Measurements from ENCODE around the gene PODN. TPM values are rescaled to one million over a fixed set of nuclear protein-coding genes. Genes with fewer than 3 reads are reported as not detected.

The PODN gene
- total and polyA plus RNA-seq, 2 of the 4 experiments (the other 2 are of a cell fraction), result 0.54 to 6.2 TPM

DNA sequence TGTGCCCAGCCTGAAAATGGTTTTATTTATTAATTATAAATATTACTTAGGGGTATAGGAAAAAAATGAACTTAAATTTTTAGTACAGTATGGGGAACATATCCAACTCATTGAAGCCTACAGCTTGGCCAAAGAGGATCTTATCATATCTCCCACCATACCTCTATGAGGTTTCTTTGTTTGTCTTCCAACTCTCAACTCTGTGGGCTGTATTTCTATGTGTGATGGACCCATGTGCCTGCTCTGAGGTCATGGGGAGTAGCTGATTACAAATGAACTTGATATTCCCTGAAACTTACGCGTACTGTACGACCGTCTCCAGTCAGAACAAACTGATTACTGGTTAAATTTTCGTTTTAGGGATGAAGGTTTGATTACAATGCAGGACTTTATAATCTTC, 41.4 kb upstream of the PODN start:
- H3K9me1 ChIP-seq (ENCODE audit: insufficient read depth, low read length), result peaks cover 3% of the 10 kb centered on the region
- in situ Hi-C loops (cut with MboI; ENCODE audit: low sequenced_read_pairs) (no loop called here), intact Hi-C loops (cut with micrococcal nuclease) (no loop called here), dilution Hi-C loops (cut with HindIII; ENCODE audit: low sequenced_read_pairs, unreplicated experiment) (no loop called here)
- no peak overlapping the region for H2BK15ac ChIP-seq (ENCODE audit: low read depth, low read length)
- ATAC-seq (ENCODE audit: low read depth) (no peak), DNase-seq (no peak)
- no CpG with 5 or more reads among the region's 5 CpGs for WGBS, 2 experiments (ENCODE audit: extremely low coverage in 2 of 2, insufficient read length in 1 of 2)
- H3K9ac ChIP-seq (ENCODE audit: low read depth, low read length), result no peak overlapping the region
- peaks cover 37 to 76% of the 10 kb centered on the region in 2 experiments for H3K79me1 ChIP-seq (ENCODE audit: low read depth in 1 of 2, low read length in 2 of 2)
- H2AK9ac ChIP-seq (replicated peaks; ENCODE audit: low read depth, low read length, poor library complexity), result no peak overlapping the region
- no peaks in the 10 kb centered on the region for H3K27me3 ChIP-seq (ENCODE audit: control insufficient read depth, insufficient read depth, low read length)
- H2BK20ac ChIP-seq (ENCODE audit: low read depth, low read length), result no peak overlapping the region
- ChIA-PET CTCF (no interaction called here), POLR2A (ENCODE audit: unreplicated experiment) (no interaction called here)
- no peak overlapping the region for H3K4ac ChIP-seq (ENCODE audit: low read depth, low read length)
- no peak overlapping the region for H3K4me3 ChIP-seq (ENCODE audit: insufficient read depth, low read depth, low read length)
- no peak overlapping the region for H2AK5ac ChIP-seq (ENCODE audit: low read depth, low read length)
- no peak overlapping the region for H4K91ac ChIP-seq (ENCODE audit: insufficient read depth, low read depth, low read length)
- no peak overlapping the region for H2BK5ac ChIP-seq (ENCODE audit: low read depth, low read length, poor library complexity, severe bottlenecking)
- H3K36me3 ChIP-seq (ENCODE audit: control insufficient read depth, insufficient read depth, low read length), result peaks cover 3% of the 10 kb centered on the region; the same call in 1 of the 2 replicates
- no peak overlapping the region for H2AFZ ChIP-seq (replicated peaks; ENCODE audit: low read length, poor library complexity)
- no peak overlapping the region for H3K56ac ChIP-seq (ENCODE audit: extremely low read depth, insufficient read depth, low read length)
- no peak overlapping the region for H3K4me2 ChIP-seq (ENCODE audit: low read depth, low read length)
- H4K20me1 ChIP-seq (ENCODE audit: insufficient read depth, low read length), result peaks cover 7% of the 10 kb centered on the region; the same call in 1 of the 2 replicates
- TF ChIP-seq NFE2L2 (IDR thresholded peaks at IDR 0.05; ENCODE audit: low read depth, low read length) (no peak), MAFK (IDR thresholded peaks at IDR 0.05; ENCODE audit: low read depth, low read length) (no peak), POLR2A (IDR thresholded peaks at IDR 0.05; ENCODE audit: low read depth, low read length) (no peak), MAZ (IDR thresholded peaks at IDR 0.05; ENCODE audit: borderline replicate concordance, low read depth, low read length) (no peak), SMC3 (IDR thresholded peaks at IDR 0.05; ENCODE audit: low read depth, low read length) (no peak), RFX5 (IDR thresholded peaks at IDR 0.05; ENCODE audit: low read depth, low read length) (no peak), BHLHE40 (IDR thresholded peaks at IDR 0.05; ENCODE audit: low read depth, low read length) (no peak), CEBPB (IDR thresholded peaks at IDR 0.05; ENCODE audit: low read depth, low read length) (no peak), RCOR1 (IDR thresholded peaks at IDR 0.05; ENCODE audit: insufficient replicate concordance, low read length) (no peak), MXI1 (IDR thresholded peaks at IDR 0.05; ENCODE audit: borderline replicate concordance, low read depth, low read length) (no peak), FOS (IDR thresholded peaks at IDR 0.05; ENCODE audit: low read depth, low read length) (no peak), RAD21 (IDR thresholded peaks at IDR 0.05; ENCODE audit: low read length) (no peak), CHD1 (IDR thresholded peaks at IDR 0.05; ENCODE audit: low read depth, low read length) (no peak)
- TF ChIP-seq, protein P1, sequence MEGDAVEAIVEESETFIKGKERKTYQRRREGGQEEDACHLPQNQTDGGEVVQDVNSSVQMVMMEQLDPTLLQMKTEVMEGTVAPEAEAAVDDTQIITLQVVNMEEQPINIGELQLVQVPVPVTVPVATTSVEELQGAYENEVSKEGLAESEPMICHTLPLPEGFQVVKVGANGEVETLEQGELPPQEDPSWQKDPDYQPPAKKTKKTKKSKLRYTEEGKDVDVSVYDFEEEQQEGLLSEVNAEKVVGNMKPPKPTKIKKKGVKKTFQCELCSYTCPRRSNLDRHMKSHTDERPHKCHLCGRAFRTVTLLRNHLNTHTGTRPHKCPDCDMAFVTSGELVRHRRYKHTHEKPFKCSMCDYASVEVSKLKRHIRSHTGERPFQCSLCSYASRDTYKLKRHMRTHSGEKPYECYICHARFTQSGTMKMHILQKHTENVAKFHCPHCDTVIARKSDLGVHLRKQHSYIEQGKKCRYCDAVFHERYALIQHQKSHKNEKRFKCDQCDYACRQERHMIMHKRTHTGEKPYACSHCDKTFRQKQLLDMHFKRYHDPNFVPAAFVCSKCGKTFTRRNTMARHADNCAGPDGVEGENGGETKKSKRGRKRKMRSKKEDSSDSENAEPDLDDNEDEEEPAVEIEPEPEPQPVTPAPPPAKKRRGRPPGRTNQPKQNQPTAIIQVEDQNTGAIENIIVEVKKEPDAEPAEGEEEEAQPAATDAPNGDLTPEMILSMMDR (conservative IDR thresholded peaks at IDR 0.05; ENCODE audit: low read depth, low read length), result no peak
- TF ChIP-seq, protein P2, sequence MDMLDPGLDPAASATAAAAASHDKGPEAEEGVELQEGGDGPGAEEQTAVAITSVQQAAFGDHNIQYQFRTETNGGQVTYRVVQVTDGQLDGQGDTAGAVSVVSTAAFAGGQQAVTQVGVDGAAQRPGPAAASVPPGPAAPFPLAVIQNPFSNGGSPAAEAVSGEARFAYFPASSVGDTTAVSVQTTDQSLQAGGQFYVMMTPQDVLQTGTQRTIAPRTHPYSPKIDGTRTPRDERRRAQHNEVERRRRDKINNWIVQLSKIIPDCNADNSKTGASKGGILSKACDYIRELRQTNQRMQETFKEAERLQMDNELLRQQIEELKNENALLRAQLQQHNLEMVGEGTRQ (IDR thresholded peaks at IDR 0.05; ENCODE audit: low read depth, low read length), result no peak
- TF ChIP-seq, protein P3, sequence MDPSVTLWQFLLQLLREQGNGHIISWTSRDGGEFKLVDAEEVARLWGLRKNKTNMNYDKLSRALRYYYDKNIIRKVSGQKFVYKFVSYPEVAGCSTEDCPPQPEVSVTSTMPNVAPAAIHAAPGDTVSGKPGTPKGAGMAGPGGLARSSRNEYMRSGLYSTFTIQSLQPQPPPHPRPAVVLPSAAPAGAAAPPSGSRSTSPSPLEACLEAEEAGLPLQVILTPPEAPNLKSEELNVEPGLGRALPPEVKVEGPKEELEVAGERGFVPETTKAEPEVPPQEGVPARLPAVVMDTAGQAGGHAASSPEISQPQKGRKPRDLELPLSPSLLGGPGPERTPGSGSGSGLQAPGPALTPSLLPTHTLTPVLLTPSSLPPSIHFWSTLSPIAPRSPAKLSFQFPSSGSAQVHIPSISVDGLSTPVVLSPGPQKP (IDR thresholded peaks at IDR 0.05; ENCODE audit: borderline replicate concordance, low read depth, low read length), result no peak
- H3K27ac ChIP-seq (ENCODE audit: insufficient read depth, low read length), result no peak overlapping the region
- H3K4me1 ChIP-seq (ENCODE audit: control insufficient read depth, insufficient read depth, low read length), result peaks cover 5% of the 10 kb centered on the region
- H4K5ac ChIP-seq (ENCODE audit: low read depth, low read length), result no peak overlapping the region
- no TSS peak for BruUV-seq (replicated peaks)
- no peak overlapping the region for H3K18ac ChIP-seq (ENCODE audit: low read depth, low read length)
- no peaks in the 10 kb centered on the region for H3K9me3 ChIP-seq (ENCODE audit: control insufficient read depth, insufficient read depth, low read length)
- H4K8ac ChIP-seq (ENCODE audit: low read depth in 2 of 2, low read length in 2 of 2), result no peak overlapping the region
- H3K23ac ChIP-seq (ENCODE audit: low read depth, low read length), result no peak overlapping the region
- H3K14ac ChIP-seq (replicated peaks; ENCODE audit: low read depth, low read length), result no peak overlapping the region
- no peak overlapping the region for H2BK120ac ChIP-seq (ENCODE audit: low read depth, low read length)
